ENCODE measurements around the gene DHRS4L2.
A peak's percentile ranks its signal among the peaks of the same experiment; 100 is the strongest.
"Not testable (repeated sequence)": the region's sequence is repeated elsewhere in the genome, so short reads cannot be mapped to it uniquely, and the experiment has no call there.

Gene DHRS4L2

GRCh38 chr14:23981951-23982813 is 6.5 kb upstream of the DHRS4L2 start:
- H3K27me3 ChIP-seq, H3K4me1 ChIP-seq, H3K4me3 ChIP-seq, H3K4me2 ChIP-seq, H3K27ac ChIP-seq, H4K20me1 ChIP-seq, H3K9me3 ChIP-seq, H3K9ac ChIP-seq: not testable (repeated sequence)
- peaks cover 18% of the 10 kb centered on the region for H3K36me3 ChIP-seq

GRCh38 chr14:23984891-23985602 is 3.7 kb upstream of the DHRS4L2 start:
- H3K27me3 ChIP-seq: no peaks in the 10 kb centered on the region
- H3K9ac ChIP-seq: no peak overlapping the region
- H3K27ac ChIP-seq: no peak overlapping the region
- no peak overlapping the region for H3K4me3 ChIP-seq
- TF ChIP-seq Cebpa-rat (IDR thresholded peaks at IDR 0.05): no peak
- peaks cover 18% of the 10 kb centered on the region for H3K36me3 ChIP-seq
- H3K9me3 ChIP-seq: no peaks in the 10 kb centered on the region
- no peak overlapping the region for H3K4me2 ChIP-seq
- H3K4me1 ChIP-seq: peaks cover 16% of the 10 kb centered on the region
- no peaks in the 10 kb centered on the region for H4K20me1 ChIP-seq

GRCh38 chr14:23988223-23988606 is 514 bp upstream of the DHRS4L2 start:
- H3K4me2 ChIP-seq: peak overlapping the region; percentile 99
- H3K27me3 ChIP-seq, H3K9me3 ChIP-seq, H4K20me1 ChIP-seq: not testable (repeated sequence)
- H3K9ac ChIP-seq: peak overlapping the region; percentile 80; the same call in 1 of the 2 replicates
- peak overlapping the region; percentile 70 for H3K4me3 ChIP-seq
- peaks cover 13% of the 10 kb centered on the region; the same call in 1 of the 2 replicates for H3K36me3 ChIP-seq
- H3K4me1 ChIP-seq: peaks cover 18% of the 10 kb centered on the region
- H3K27ac ChIP-seq: peak overlapping the region; percentile 82; the same call in 1 of the 2 replicates

GRCh38 chr14:23989734-23990445 is 1.2 kb downstream of the DHRS4L2 start:
- not testable (repeated sequence) for H3K27ac ChIP-seq, H4K20me1 ChIP-seq
- peak overlapping the region; percentile 70 for H3K4me3 ChIP-seq

GRCh38 chr14:23990961-23991360 is 2.2 kb downstream of the DHRS4L2 start:
- H3K9ac ChIP-seq, H3K9me3 ChIP-seq, H3K4me3 ChIP-seq, H3K36me3 ChIP-seq, H3K27ac ChIP-seq, H3K27me3 ChIP-seq, H4K20me1 ChIP-seq, H3K4me2 ChIP-seq: not testable (repeated sequence)
- H3K4me1 ChIP-seq: peaks cover 18% of the 10 kb centered on the region

More at GRCh38 chr14:23989734-23990445, 1.2 kb downstream of the DHRS4L2 start:
- Histone ChIP-seq H3K4me1 (peaks cover 18% of the 10 kb centered on the region), H3K4me2 (peak overlapping the region; percentile 99), H3K9ac (peak overlapping the region; percentile 80)
- H3K36me3 ChIP-seq, H3K27me3 ChIP-seq, H3K9me3 ChIP-seq: not testable (repeated sequence)

- not testable (repeated sequence) for H3K9ac ChIP-seq, H3K27ac ChIP-seq, H3K36me3 ChIP-seq, H3K4me3 ChIP-seq, H4K20me1 ChIP-seq, H3K27me3 ChIP-seq, H3K9me3 ChIP-seq, H3K4me2 ChIP-seq
- H3K4me1 ChIP-seq: peaks cover 17% of the 10 kb centered on the region
Observed at GRCh38 chr14:23993042-23993441, 4.3 kb downstream of the DHRS4L2 start.

GRCh38 chr14:23996009-23996408 is 7.3 kb downstream of the DHRS4L2 start:
- not testable (repeated sequence) for H3K9ac ChIP-seq, H3K9me3 ChIP-seq, H3K4me2 ChIP-seq, H3K27me3 ChIP-seq, H3K27ac ChIP-seq, H3K4me1 ChIP-seq, H4K20me1 ChIP-seq, H3K36me3 ChIP-seq, H3K4me3 ChIP-seq

GRCh38 chr14:23996825-23997224 is 8.1 kb downstream of the DHRS4L2 start:
- not testable (repeated sequence) for H3K9ac ChIP-seq, H3K36me3 ChIP-seq, H3K4me3 ChIP-seq, H3K4me1 ChIP-seq, H3K9me3 ChIP-seq, H3K4me2 ChIP-seq, H3K27ac ChIP-seq, H3K27me3 ChIP-seq, H4K20me1 ChIP-seq

GRCh38 chr14:23999640-24000039 is 10.9 kb downstream of the DHRS4L2 start:
- H3K9me3 ChIP-seq, H4K20me1 ChIP-seq, H3K36me3 ChIP-seq, H3K9ac ChIP-seq, H3K27ac ChIP-seq, H3K4me2 ChIP-seq, H3K4me3 ChIP-seq, H3K4me1 ChIP-seq, H3K27me3 ChIP-seq: not testable (repeated sequence)

- not testable (repeated sequence) for H3K4me2 ChIP-seq, H3K27ac ChIP-seq, H3K4me3 ChIP-seq, H3K4me1 ChIP-seq, H3K36me3 ChIP-seq, H3K27me3 ChIP-seq, H3K9me3 ChIP-seq, H4K20me1 ChIP-seq, H3K9ac ChIP-seq
Observed at GRCh38 chr14:24001078-24001477, 12.3 kb downstream of the DHRS4L2 start.

GRCh38 chr14:24001679-24002078 is 12.9 kb downstream of the DHRS4L2 start:
- H3K9ac ChIP-seq, H3K27ac ChIP-seq, H3K9me3 ChIP-seq, H3K4me2 ChIP-seq, H4K20me1 ChIP-seq, H3K36me3 ChIP-seq, H3K4me1 ChIP-seq, H3K4me3 ChIP-seq, H3K27me3 ChIP-seq: not testable (repeated sequence)

GRCh38 chr14:24006471-24006816 is 17.7 kb downstream of the DHRS4L2 start:
- peak overlapping the region; percentile 68 for H3K27ac ChIP-seq
- H3K4me3 ChIP-seq: peak overlapping the region; percentile 70
- H3K9ac ChIP-seq: peak overlapping the region; percentile 67
- H3K9me3 ChIP-seq, H4K20me1 ChIP-seq, H3K36me3 ChIP-seq, H3K27me3 ChIP-seq: not testable (repeated sequence)
- H3K4me2 ChIP-seq: peak overlapping the region; percentile 73
- H3K4me1 ChIP-seq: peaks cover 22% of the 10 kb centered on the region

GRCh38 chr14:24006817-24007652 is 18.3 kb downstream of the DHRS4L2 start:
- peak overlapping the region; percentile 70 for H3K4me3 ChIP-seq
- peak overlapping the region; percentile 68 for H3K27ac ChIP-seq
- peak overlapping the region; percentile 67 for H3K9ac ChIP-seq

More at GRCh38 chr14:24006817-24007652, 18.3 kb downstream of the DHRS4L2 start:
- H3K27me3 ChIP-seq, H3K36me3 ChIP-seq, H3K9me3 ChIP-seq, H4K20me1 ChIP-seq: not testable (repeated sequence)
- peak overlapping the region; percentile 73 for H3K4me2 ChIP-seq
- H3K4me1 ChIP-seq: peaks cover 22% of the 10 kb centered on the region

Data from BLaER1 (cell line).